NT2/D1 (cell line): ENCODE results near the gene BRPF3.

Experiments
- YY1 ChIP-seq: IDR thresholded peaks from 2 replicates; pipeline ENCODE4 v1.6.1; 2011; ENCODE audit not compliant: insufficient read length, insufficient read depth
- ZNF274 ChIP-seq: IDR thresholded peaks from 2 replicates; pipeline ENCODE4 v1.6.1; 2011; ENCODE audit warnings: mild to moderate bottlenecking, low read depth, low read length

DNA sequence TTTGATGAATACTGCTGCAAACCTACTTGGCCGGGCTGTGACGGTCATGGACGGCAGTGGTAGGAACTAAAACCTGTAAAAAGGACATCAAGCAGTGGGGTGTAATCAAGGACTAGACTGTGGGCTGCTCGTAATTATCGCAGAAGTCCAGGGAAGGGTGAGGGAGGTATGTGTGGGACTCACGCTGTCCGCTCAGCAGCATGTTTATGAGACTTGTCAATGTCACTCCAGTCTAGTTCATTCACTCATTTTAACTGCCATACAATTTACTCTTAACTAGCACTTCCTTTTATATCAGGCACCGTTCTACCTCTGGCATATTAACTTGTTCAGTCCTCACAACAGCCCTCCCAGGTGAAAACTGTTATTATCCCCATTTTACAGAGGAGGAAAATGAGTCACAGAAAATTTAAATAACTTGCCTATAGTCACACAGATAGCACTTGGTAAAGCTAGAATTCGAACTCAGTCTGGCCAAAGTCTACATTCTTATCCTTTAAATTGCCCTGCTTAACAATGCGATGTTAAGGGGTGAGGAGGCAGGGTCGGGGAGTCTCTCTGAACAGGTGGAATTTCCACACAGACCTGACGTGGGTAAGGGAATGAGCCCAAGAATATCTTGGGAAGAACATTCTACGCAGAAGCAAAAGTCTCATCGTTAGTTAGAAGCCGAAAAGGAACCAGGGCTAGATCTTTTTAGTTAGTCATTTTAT, 77.4 kb downstream of the BRPF3 start:
- TF ChIP-seq ZNF274 (no peak), YY1 (no peak)
